T-cell (primary cell): ENCODE results near the gene CACNA2D1. TPM values are rescaled to one million over a fixed set of nuclear protein-coding genes. Genes with fewer than 3 reads are reported as not detected.

Experiments used
- ATAC-seq, 4 experiments: fragments of 200-7000 bp in 3 of 4; fragments of 150-1000 bp in 1 of 4; cut with Tn5 transposase; replicated peaks in 1 of 4; 1 replicate in 3 of 4; 2 replicates in 1 of 4; pipeline ENCODE4 v1.10.0; 2021; ENCODE audit warnings: moderate library complexity in 3 of 4, mild to moderate bottlenecking in 2 of 4, moderate number of reproducible peaks in 1 of 4
- CTCF ChIA-PET, 2 donors: fragments of 300-600 bp; sonication (Branson Sonifier 250); formaldehyde crosslinking; loops; one replicate each; lab custom pipeline; 2022; ENCODE audit warnings: antibody characterized with exemption in 2 of 2; lab: Charles Lee
- POLR2A ChIA-PET, 2 donors: fragments of 300-600 bp; sonication (Branson Sonifier 250); formaldehyde crosslinking; loops; one replicate each; lab custom pipeline; 2022; ENCODE audit warnings: antibody characterized with exemption in 2 of 2; lab: Charles Lee
- DNase-seq, 35 experiments: peaks; one replicate each; pipeline versions ENCODE4 v3.0.0 to v3.0.0-alpha.2; 2013 to 2023
- H3K27ac ChIP-seq: one replicate; pipeline ENCODE4 v1.5.1; 2013; ENCODE audit warnings: low read length
- H3K27me3 ChIP-seq, 2 experiments: replicated peaks in 1 of 2; 1 replicate in 1 of 2; 2 replicates in 1 of 2; pipeline versions ENCODE4 v1.6.1 to v1.7.0; 2013; ENCODE audit warnings: low read length in 1 of 2, mixed read lengths in 1 of 2; ENCODE audit not compliant: control insufficient read depth in 2 of 2, insufficient read depth in 2 of 2; ENCODE audit errors: extremely low read depth in 1 of 2
- H3K36me3 ChIP-seq, 2 donors: 1 replicate in 1 of 2; 2 replicates in 1 of 2; pipeline versions ENCODE4 v1.6.1 to v1.7.0; 2013; ENCODE audit warnings: low read length in 1 of 2; ENCODE audit not compliant: control insufficient read depth in 2 of 2, insufficient read depth in 1 of 2; ENCODE audit errors: extremely low read depth in 1 of 2
- H3K4me1 ChIP-seq, 2 experiments: 1 replicate in 1 of 2; 2 replicates in 1 of 2; pipeline versions ENCODE4 v1.6.1 to v1.7.0; 2013; ENCODE audit warnings: low read length in 2 of 2, mixed read lengths in 1 of 2; ENCODE audit not compliant: insufficient read depth in 2 of 2, control insufficient read depth in 1 of 2; ENCODE audit errors: extremely low read depth in 1 of 2
- H3K4me3 ChIP-seq, 2 donors: 1 replicate in 1 of 2; 2 replicates in 1 of 2; pipeline versions ENCODE4 v1.5.1 to v1.7.0; 2013; ENCODE audit warnings: mild to moderate bottlenecking in 2 of 2, low read length in 1 of 2, moderate library complexity in 1 of 2; ENCODE audit not compliant: control insufficient read depth in 1 of 2; ENCODE audit errors: extremely low read depth in 1 of 2
- H3K9me3 ChIP-seq: 2 replicates; pipeline ENCODE4 v1.7.0; 2013
- H3K27ac Mint-ChIP-seq, 2 donors: one replicate each; pipeline ENCODE4 v1.8.0; 2020 to 2021; ENCODE audit warnings: mild to moderate bottlenecking in 2 of 2, mixed read lengths in 2 of 2
- H3K27me3 Mint-ChIP-seq, 2 donors: one replicate each; pipeline ENCODE4 v1.8.0; 2021 to 2022; ENCODE audit warnings: mixed read lengths in 2 of 2
- H3K36me3 Mint-ChIP-seq: one replicate; pipeline ENCODE4 v1.8.0; 2021; ENCODE audit warnings: mixed read lengths
- H3K4me1 Mint-ChIP-seq, 3 donors: one replicate each; pipeline ENCODE4 v1.8.0; 2020 to 2022; ENCODE audit warnings: mixed read lengths in 3 of 3, mild to moderate bottlenecking in 1 of 3
- H3K4me3 Mint-ChIP-seq, 3 donors: one replicate each; pipeline ENCODE4 v1.8.0; 2020 to 2022; ENCODE audit warnings: mild to moderate bottlenecking in 3 of 3, mixed read lengths in 3 of 3, moderate library complexity in 3 of 3
- H3K9me3 Mint-ChIP-seq, 3 donors: one replicate each; pipeline ENCODE4 v1.8.0; 2020 to 2022; ENCODE audit warnings: mixed read lengths in 3 of 3
- WGBS: methylation state at CpG from one replicate; pipeline ENCODE4 v1.1.5; 2013; ENCODE audit warnings: missing lambda C conversion rate; ENCODE audit not compliant: insufficient coverage; 5-methylcytosine and 5-hydroxymethylcytosine counted together
- total RNA-seq, 35 experiments: library from RNA in 6 of 35; stranded (reverse) in 6 of 35; fragments of 120-200 nt in 1 of 35; gene quantifications; one replicate each; pipeline versions ENCODE4 v1.2.1 to v1.2.4 and lab custom pipeline; 2013 to 2026

Gene CACNA2D1
- total RNA-seq, 5 donors from 2014 or later (not counting 1 experiment from before 2014, with no cell fraction given) = 0.03 to 0.43 (median 0.35) TPM; not detected in 2

GRCh38 chr7:82362129-82362706 lies 81.4 kb downstream of the CACNA2D1 start:
- WGBS = no CpG with 5 or more reads among the region's 2 CpGs
- H3K36me3 ChIP-seq = no peaks in the 10 kb centered on the region
- H3K9me3 Mint-ChIP-seq = peaks cover 0 to 3% (median 0%) of the 10 kb centered on the region in 3 donors
- POLR2A ChIA-PET = no interaction called here
- no peaks in the 10 kb centered on the region for H3K4me1 Mint-ChIP-seq
- no peak overlapping the region for H3K4me3 Mint-ChIP-seq
- no peak overlapping the region for H3K27ac ChIP-seq
- DNase-seq (no peak), ATAC-seq (no peak)
- H3K4me3 ChIP-seq = no peak overlapping the region
- no peaks in the 10 kb centered on the region for H3K9me3 ChIP-seq
- H3K36me3 Mint-ChIP-seq = no peaks in the 10 kb centered on the region
- no peaks in the 10 kb centered on the region for H3K4me1 ChIP-seq
- no peak overlapping the region for H3K27ac Mint-ChIP-seq
- no peaks in the 10 kb centered on the region for H3K27me3 ChIP-seq
- CTCF ChIA-PET = no interaction called here
- H3K27me3 Mint-ChIP-seq = peaks cover 0 to 3% of the 10 kb centered on the region in 2 donors

GRCh38 chr7:82360591-82361368 lies 82.8 kb downstream of the CACNA2D1 start:
- H3K4me1 ChIP-seq = no peaks in the 10 kb centered on the region
- H3K4me1 Mint-ChIP-seq = no peaks in the 10 kb centered on the region
- H3K27me3 ChIP-seq = no peaks in the 10 kb centered on the region
- H3K36me3 Mint-ChIP-seq = no peaks in the 10 kb centered on the region
- H3K4me3 ChIP-seq = no peak overlapping the region
- H3K4me3 Mint-ChIP-seq = no peak overlapping the region
- WGBS = 60% methylated on average over 1 of the region's 2 CpGs
- ChIA-PET CTCF (no interaction called here), POLR2A (interaction anchor here in 1 of 2 donors (0.6 kb wide), 1 partner anchor 11 kb away, joined by 3 read pairs; no protein-coding TSS in a partner anchor)
- no peak overlapping the region for H3K27ac Mint-ChIP-seq
- ATAC-seq (no peak), DNase-seq (no peak)
- H3K27ac ChIP-seq = no peak overlapping the region
- H3K36me3 ChIP-seq = no peaks in the 10 kb centered on the region
- no peaks in the 10 kb centered on the region for H3K9me3 ChIP-seq
- H3K27me3 Mint-ChIP-seq = peaks cover 0 to 3% of the 10 kb centered on the region in 2 donors
- peaks cover 0 to 3% (median 0%) of the 10 kb centered on the region in 3 donors for H3K9me3 Mint-ChIP-seq

GRCh38 chr7:82359426-82359825 lies 84.2 kb downstream of the CACNA2D1 start:
- Mint-ChIP-seq H3K9me3 (no peaks in the 10 kb centered on the region), H3K36me3 (no peaks in the 10 kb centered on the region), H3K27ac (no peak overlapping the region), H3K27me3 (peaks cover 0 to 3% of the 10 kb centered on the region in 2 donors), H3K4me1 (no peaks in the 10 kb centered on the region), H3K4me3 (no peak overlapping the region)
- Histone ChIP-seq H3K9me3 (no peaks in the 10 kb centered on the region), H3K4me1 (no peaks in the 10 kb centered on the region), H3K4me3 (no peak overlapping the region), H3K27me3 (no peaks in the 10 kb centered on the region), H3K27ac (no peak overlapping the region), H3K36me3 (no peaks in the 10 kb centered on the region)
- ATAC-seq (no peak), DNase-seq (no peak)
- ChIA-PET POLR2A (no interaction called here), CTCF (no interaction called here)
- 75% methylated on average over 3 of the region's 3 CpGs for WGBS

- WGBS = 79% methylated on average over 3 of the region's 5 CpGs
- ChIA-PET POLR2A (no interaction called here), CTCF (no interaction called here)
- no peaks in the 10 kb centered on the region for H3K4me1 ChIP-seq
- ATAC-seq (no peak), DNase-seq (no peak)
- H3K27ac ChIP-seq = no peak overlapping the region
- Mint-ChIP-seq H3K4me3 (no peak overlapping the region), H3K27me3 (peaks cover 0 to 3% of the 10 kb centered on the region in 2 donors), H3K9me3 (no peaks in the 10 kb centered on the region), H3K36me3 (no peaks in the 10 kb centered on the region), H3K4me1 (no peaks in the 10 kb centered on the region), H3K27ac (no peak overlapping the region)
- no peak overlapping the region for H3K4me3 ChIP-seq
- no peaks in the 10 kb centered on the region for H3K9me3 ChIP-seq
- no peaks in the 10 kb centered on the region for H3K27me3 ChIP-seq
- H3K36me3 ChIP-seq = no peaks in the 10 kb centered on the region
These were observed 84.7 kb downstream of the CACNA2D1 start for GRCh38 chr7:82358923-82359322.

GRCh38 chr7:82358009-82358578 lies 85.5 kb downstream of the CACNA2D1 start:
- Mint-ChIP-seq H3K9me3 (no peaks in the 10 kb centered on the region), H3K4me1 (no peaks in the 10 kb centered on the region), H3K27me3 (peaks cover 0 to 3% of the 10 kb centered on the region in 2 donors), H3K36me3 (no peaks in the 10 kb centered on the region), H3K27ac (no peak overlapping the region), H3K4me3 (no peak overlapping the region)
- ATAC-seq (no peak), DNase-seq (no peak)
- H3K9me3 ChIP-seq = no peaks in the 10 kb centered on the region
- H3K36me3 ChIP-seq = no peaks in the 10 kb centered on the region
- WGBS = no CpG with 5 or more reads among the region's 2 CpGs
- H3K4me1 ChIP-seq = no peaks in the 10 kb centered on the region
- no peaks in the 10 kb centered on the region for H3K27me3 ChIP-seq
- POLR2A ChIA-PET = no interaction called here
- no peak overlapping the region for H3K4me3 ChIP-seq
- CTCF ChIA-PET = no interaction called here
- no peak overlapping the region for H3K27ac ChIP-seq

DNA sequence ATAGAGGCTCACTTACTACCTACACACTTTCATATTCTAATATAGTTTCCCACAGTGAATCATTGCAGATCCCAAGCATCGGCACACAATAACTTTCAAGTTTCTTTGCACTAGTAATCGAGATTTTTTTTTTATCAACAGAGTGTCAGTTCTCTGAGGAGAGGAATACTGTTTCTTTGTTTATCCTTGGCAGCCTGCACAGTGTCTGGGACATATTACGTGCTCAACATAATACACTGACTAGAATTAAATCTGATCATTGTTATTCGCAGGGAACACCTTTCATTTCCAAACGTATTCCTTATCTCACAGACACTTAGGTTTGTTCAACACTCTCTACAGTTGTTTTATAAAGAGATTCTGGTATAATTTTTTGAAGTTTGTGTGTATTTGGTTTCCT lies 95.3 kb downstream of the CACNA2D1 start:
- no peak overlapping the region for H3K27ac Mint-ChIP-seq
- no peak overlapping the region for H3K4me3 Mint-ChIP-seq
- Histone ChIP-seq H3K27ac (no peak overlapping the region), H3K4me3 (no peak overlapping the region), H3K4me1 (no peaks in the 10 kb centered on the region), H3K36me3 (no peaks in the 10 kb centered on the region), H3K9me3 (no peaks in the 10 kb centered on the region), H3K27me3 (no peaks in the 10 kb centered on the region)
- H3K9me3 Mint-ChIP-seq = no peaks in the 10 kb centered on the region
- DNase-seq (no peak), ATAC-seq (no peak)
- no CpG with 5 or more reads among the region's 5 CpGs for WGBS
- H3K27me3 Mint-ChIP-seq = no peaks in the 10 kb centered on the region
- H3K4me1 Mint-ChIP-seq = no peaks in the 10 kb centered on the region
- H3K36me3 Mint-ChIP-seq = no peaks in the 10 kb centered on the region
- ChIA-PET POLR2A (no interaction called here), CTCF (no interaction called here)
